SK-N-SH (cell line): ENCODE data around the gene MKS1. TPM values are rescaled to one million over a fixed set of nuclear protein-coding genes. Genes with fewer than 3 reads are reported as not detected.

Source experiments
- CTCF ChIA-PET: fragments of 300-600, 350-600 bp; formaldehyde crosslinking; extraction: SDS; loops from one replicate; lab custom pipeline; 2021; lab: Yijun Ruan, JAX
- POLR2A ChIA-PET: fragments of 350-600 bp; sonication (Branson Sonifier 250); formaldehyde crosslinking; extraction: SDS; loops from one replicate; lab custom pipeline; 2020; ENCODE audit warnings: antibody characterized with exemption, inconsistent platforms; lab: Yijun Ruan, JAX
- DNase-seq: peaks from one replicate; pipeline ENCODE4 v3.0.0; 2012
- H2AFZ ChIP-seq: fragments of 200-600 bp; sonication (generic); 2 replicates; pipeline ENCODE4 v1.8.1; 2016; ENCODE audit warnings: antibody characterized with exemption, mild to moderate bottlenecking, low read depth
- H3F3A ChIP-seq: fragments of 200-600 bp; sonication (generic); replicated peaks from 2 replicates; pipeline ENCODE3; 2016; ENCODE audit warnings: antibody characterized with exemption, mild to moderate bottlenecking; ENCODE audit not compliant: insufficient read depth
- H3K27ac ChIP-seq, 2 experiments: fragments of 200-500 bp in 1 of 2; fragments of 200-600 bp in 1 of 2; sonication (Bioruptor generic) in 1 of 2; sonication (generic), shearing (Covaris generic) in 1 of 2; 2 replicates each; pipeline versions ENCODE4 v1.5.1 to v1.6.1; 2014 to 2016; ENCODE audit warnings: low read depth in 2 of 2, inconsistent platforms in 1 of 2, low read length in 1 of 2, mild to moderate bottlenecking in 1 of 2, mixed read lengths in 1 of 2
- H3K27me3 ChIP-seq: fragments of 200-600 bp; sonication (generic), shearing (Covaris generic); 2 replicates; pipeline ENCODE4 v1.6.1; 2016; ENCODE audit warnings: mixed run types; ENCODE audit not compliant: insufficient read depth
- H3K36me3 ChIP-seq, 2 experiments: fragments of 200-500 bp in 1 of 2; fragments of 200-600 bp in 1 of 2; sonication (Bioruptor generic) in 1 of 2; sonication (generic) in 1 of 2; replicated peaks in 1 of 2; 2 replicates each; pipeline versions ENCODE3 to v1.5.1; 2014 to 2016; ENCODE audit warnings: low read length in 1 of 2, mild to moderate bottlenecking in 1 of 2; ENCODE audit not compliant: insufficient read depth in 2 of 2, control insufficient read depth in 1 of 2
- H3K4me1 ChIP-seq, 2 experiments: fragments of 200-500 bp in 1 of 2; fragments of 200-600 bp in 1 of 2; sonication (Bioruptor generic) in 1 of 2; sonication (generic), shearing (Covaris generic) in 1 of 2; 2 replicates each; pipeline versions ENCODE4 v1.5.1 to v1.6.1; 2014 to 2016; ENCODE audit warnings: low read depth in 1 of 2, low read length in 1 of 2, mixed run types in 1 of 2; ENCODE audit not compliant: insufficient read depth in 2 of 2, control insufficient read depth in 1 of 2
- H3K4me2 ChIP-seq: fragments of 200-600 bp; sonication (generic), shearing (Covaris generic); 2 replicates; pipeline ENCODE4 v1.6.1; 2017; ENCODE audit warnings: mixed run types
- H3K4me3 ChIP-seq, 2 experiments: fragments of 200-500 bp in 1 of 2; fragments of 200-600 bp in 1 of 2; sonication (Bioruptor generic) in 1 of 2; sonication (generic), shearing (Covaris generic) in 1 of 2; 2 replicates each; pipeline versions ENCODE4 v1.5.1 to v1.8.1; 2014 to 2016; ENCODE audit warnings: low read depth in 2 of 2, inconsistent platforms in 1 of 2, low read length in 1 of 2, mild to moderate bottlenecking in 1 of 2, mixed read lengths in 1 of 2, moderate library complexity in 1 of 2
- H3K79me2 ChIP-seq: fragments of 200-600 bp; sonication (generic); 2 replicates; pipeline ENCODE4 v1.8.1; 2017; ENCODE audit warnings: mild to moderate bottlenecking; ENCODE audit not compliant: insufficient read depth
- H3K9ac ChIP-seq: fragments of 200-600 bp; sonication (generic); 2 replicates; pipeline ENCODE4 v1.6.1; 2017; ENCODE audit warnings: mixed run types
- H3K9me2 ChIP-seq: fragments of 200-600 bp; sonication (generic); 2 replicates; pipeline ENCODE4 v1.6.1; 2017; ENCODE audit warnings: mixed run types
- H3K9me3 ChIP-seq: fragments of 200-600 bp; sonication (generic); 2 replicates; pipeline ENCODE4 v1.6.1; 2017; ENCODE audit warnings: mixed run types, mild to moderate bottlenecking, moderate library complexity
- H4K20me1 ChIP-seq: fragments of 200-600 bp; sonication (generic); 2 replicates; pipeline ENCODE4 v1.6.1; 2017; ENCODE audit warnings: mild to moderate bottlenecking, mixed run types; ENCODE audit not compliant: insufficient read depth
- CHD2 ChIP-seq: fragments of 150-350 bp; IDR thresholded peaks from 2 replicates; pipeline ENCODE4 v1.6.1; 2018; ENCODE audit warnings: low read length; ENCODE audit not compliant: partially characterized antibody
- EZH2phosphoT487 ChIP-seq: fragments of 200-600 bp; sonication (generic); IDR thresholded peaks from 2 replicates; pipeline ENCODE4 v1.6.1; 2017; ENCODE audit warnings: low read depth, mixed run types, mild to moderate bottlenecking, antibody characterized with exemption, moderate library complexity, borderline replicate concordance
- FOSL2 ChIP-seq: IDR thresholded peaks from 2 replicates; pipeline ENCODE4 v1.4.0; 2012; ENCODE audit warnings: low read depth, mild to moderate bottlenecking, moderate library complexity, borderline replicate concordance
- FOXJ3 ChIP-seq: sonication (generic); formaldehyde crosslinking; IDR thresholded peaks from 2 replicates; pipeline ENCODE4 v1.5.1; 2020; ENCODE audit warnings: mild to moderate bottlenecking, missing genetic modification reagents
- GATA2 ChIP-seq: sonication (generic); formaldehyde crosslinking; IDR thresholded peaks from 2 replicates; pipeline ENCODE4 v1.5.0; 2020; ENCODE audit warnings: mild to moderate bottlenecking, missing genetic modification reagents
- MAX ChIP-seq: IDR thresholded peaks from 2 replicates; pipeline ENCODE4 v1.4.0; 2012; ENCODE audit warnings: low read depth
- MEF2A ChIP-seq: IDR thresholded peaks from 2 replicates; pipeline ENCODE4 v1.4.0; 2012; ENCODE audit warnings: low read depth, borderline replicate concordance
- NFIC ChIP-seq: IDR thresholded peaks from 2 replicates; pipeline ENCODE4 v1.4.0; 2012; ENCODE audit warnings: borderline replicate concordance
- NRF1 ChIP-seq: IDR thresholded peaks from 2 replicates; pipeline ENCODE4 v1.6.1; 2012; ENCODE audit warnings: low read depth, mild to moderate bottlenecking, low read length
- POLR2AphosphoS5 ChIP-seq: IDR thresholded peaks from 2 replicates; pipeline ENCODE4 v1.6.1; 2012; ENCODE audit warnings: low read depth, low read length
- RCOR1 ChIP-seq: fragments of 150-350 bp; IDR thresholded peaks from 2 replicates; pipeline ENCODE4 v1.6.1; 2017; ENCODE audit warnings: antibody characterized with exemption, low read length
- REST ChIP-seq: IDR thresholded peaks from 2 replicates; pipeline ENCODE4 v1.6.1; 2012; ENCODE audit warnings: mild to moderate bottlenecking, low read depth, low read length, moderate library complexity
- RXRA ChIP-seq: IDR thresholded peaks from 2 replicates; pipeline ENCODE4 v1.4.0; 2012; ENCODE audit warnings: low read depth, mild to moderate bottlenecking, borderline replicate concordance
- SMC3 ChIP-seq: IDR thresholded peaks from 2 replicates; pipeline ENCODE4 v1.6.1; 2012; ENCODE audit warnings: low read depth, low read length, improper control_type of control experiment
- TAF1 ChIP-seq: IDR thresholded peaks from 2 replicates; pipeline ENCODE4 v1.6.1; 2012; ENCODE audit warnings: low read depth, mild to moderate bottlenecking, low read length, moderate library complexity, borderline replicate concordance
- USF1 ChIP-seq: IDR thresholded peaks from 2 replicates; pipeline ENCODE4 v1.4.0; 2012; ENCODE audit warnings: low read depth, borderline replicate concordance
- YY1 ChIP-seq: IDR thresholded peaks from 2 replicates; pipeline ENCODE4 v1.4.0; 2012; ENCODE audit warnings: low read depth, mild to moderate bottlenecking
- ZBTB33 ChIP-seq: IDR thresholded peaks from 2 replicates; pipeline ENCODE4 v1.4.0; 2012; ENCODE audit warnings: low read depth, borderline replicate concordance
- WGBS: methylation state at CpG from one replicate; pipeline ENCODE4 v1.1.6; 2017; ENCODE audit warnings: low lambda C conversion rate; 5-methylcytosine and 5-hydroxymethylcytosine counted together
- polyA plus RNA-seq, 3 experiments: library from polyadenylated mRNA; depleted of rRNA; stranded (reverse); fragments of >200 nt; gene quantifications; 2 replicates each; pipeline ENCODE4 v1.2.3, GENCODE V29; 2012

MKS1 gene
- polyA plus RNA-seq, 1 of the 3 experiments (the other 2 are of a cell fraction), result 28.5 TPM

GRCh38 chr17:58191241-58191896 lies 27.7 kb downstream of the MKS1 start:
- Histone ChIP-seq H3K27ac (no peak overlapping the region), H4K20me1 (no peaks in the 10 kb centered on the region), H3F3A (no peaks in the 10 kb centered on the region), H3K27me3 (peaks cover 38% of the 10 kb centered on the region; the same call in 1 of the 2 replicates), H2AFZ (no peak overlapping the region), H3K4me1 (no peaks in the 10 kb centered on the region; a peak in 1 of 4 replicates), H3K36me3 (no peaks in the 10 kb centered on the region), H3K4me3 (no peak overlapping the region), H3K4me2 (no peak overlapping the region), H3K9me3 (no peaks in the 10 kb centered on the region), H3K79me2 (no peaks in the 10 kb centered on the region), H3K9me2 (no peaks in the 10 kb centered on the region), H3K9ac (no peak overlapping the region)
- peak; percentile 20 for DNase-seq
- TF ChIP-seq POLR2AphosphoS5 (no peak), TAF1 (no peak), RCOR1 (no peak), FOSL2 (no peak), MAX (no peak), FOXJ3 (CRISPR knock-in tag) (no peak), RXRA (no peak), NRF1 (no peak), SMC3 (no peak), USF1 (no peak), CHD2 (no peak)
- ChIA-PET POLR2A (interaction anchor here (1.3 kb wide), 1 partner anchor 10 kb away, joined by 3 read pairs; no protein-coding TSS in a partner anchor), CTCF (interaction anchor here (0.9 to 4.4 kb wide), 3 partner anchors 9 to 113 kb away, joined by 3 to 22 read pairs (median 8); no protein-coding TSS in a partner anchor)
- 18% methylated on average over 14 of the region's 14 CpGs for WGBS

- H3K4me3 ChIP-seq, result no peak overlapping the region
- ChIA-PET CTCF (interaction anchor here (0.9 to 4.4 kb wide), 4 partner anchors 9 to 331 kb away, joined by 3 to 22 read pairs (median 6); no protein-coding TSS in a partner anchor), POLR2A (no interaction called here)
- H3K27me3 ChIP-seq, result peaks cover 25% of the 10 kb centered on the region; the same call in 1 of the 2 replicates
- H3K9me3 ChIP-seq, result no peaks in the 10 kb centered on the region
- peak overlapping the region; percentile 28 for H3K4me2 ChIP-seq
- no peaks in the 10 kb centered on the region for H3K79me2 ChIP-seq
- no peak overlapping the region for H3K9ac ChIP-seq
- no peaks in the 10 kb centered on the region for H4K20me1 ChIP-seq
- DNase-seq, result peak; percentile 30
- no peak overlapping the region for H2AFZ ChIP-seq
- H3K9me2 ChIP-seq, result no peaks in the 10 kb centered on the region
- WGBS, result 30% methylated on average over 11 of the region's 11 CpGs
- H3K36me3 ChIP-seq, result no peaks in the 10 kb centered on the region
- H3F3A ChIP-seq, result no peaks in the 10 kb centered on the region
- no peak overlapping the region for H3K27ac ChIP-seq
- H3K4me1 ChIP-seq, result no peaks in the 10 kb centered on the region; a peak in 1 of 4 replicates
- no peak for TF ChIP-seq GATA2 (CRISPR knock-in tag)
- TF ChIP-seq REST, result no peak
- no peak for TF ChIP-seq ZBTB33
- no peak for TF ChIP-seq EZH2phosphoT487
- TF ChIP-seq YY1, result peak; percentile 70; the same call in 1 of the 2 replicates
- TF ChIP-seq MEF2A, result no peak
- TF ChIP-seq NRF1, result no peak
- peak; percentile 88 for TF ChIP-seq NFIC
- TF ChIP-seq RXRA, result no peak
- TF ChIP-seq FOXJ3 (CRISPR knock-in tag), result no peak
- TF ChIP-seq FOSL2, result peak; percentile 62; the same call in 1 of the 2 replicates
- TF ChIP-seq MAX, result peak; percentile 50; the same call in 1 of the 2 replicates
Measured at GRCh38 chr17:58189436-58190146, 29.5 kb downstream of the MKS1 start.
